Left kidney (tissue), 2 donors: ENCODE data around the gene BLOC1S3. TPM values are rescaled to one million over a fixed set of nuclear protein-coding genes. Genes with fewer than 3 reads are reported as not detected.

ENCODE experiments used
- DNase-seq: peaks from one replicate; pipeline ENCODE4 v3.0.0-alpha.2; 2013
- polyA plus RNA-seq: library from polyadenylated mRNA; unstranded; fragments of 120-200 nt; gene quantifications from one replicate; pipeline ENCODE4 v1.2.1, GENCODE V29; 2013; ENCODE audit not compliant: insufficient read length

Gene BLOC1S3
- polyA plus RNA-seq, 1 donor, result 9.4 TPM

DNA sequence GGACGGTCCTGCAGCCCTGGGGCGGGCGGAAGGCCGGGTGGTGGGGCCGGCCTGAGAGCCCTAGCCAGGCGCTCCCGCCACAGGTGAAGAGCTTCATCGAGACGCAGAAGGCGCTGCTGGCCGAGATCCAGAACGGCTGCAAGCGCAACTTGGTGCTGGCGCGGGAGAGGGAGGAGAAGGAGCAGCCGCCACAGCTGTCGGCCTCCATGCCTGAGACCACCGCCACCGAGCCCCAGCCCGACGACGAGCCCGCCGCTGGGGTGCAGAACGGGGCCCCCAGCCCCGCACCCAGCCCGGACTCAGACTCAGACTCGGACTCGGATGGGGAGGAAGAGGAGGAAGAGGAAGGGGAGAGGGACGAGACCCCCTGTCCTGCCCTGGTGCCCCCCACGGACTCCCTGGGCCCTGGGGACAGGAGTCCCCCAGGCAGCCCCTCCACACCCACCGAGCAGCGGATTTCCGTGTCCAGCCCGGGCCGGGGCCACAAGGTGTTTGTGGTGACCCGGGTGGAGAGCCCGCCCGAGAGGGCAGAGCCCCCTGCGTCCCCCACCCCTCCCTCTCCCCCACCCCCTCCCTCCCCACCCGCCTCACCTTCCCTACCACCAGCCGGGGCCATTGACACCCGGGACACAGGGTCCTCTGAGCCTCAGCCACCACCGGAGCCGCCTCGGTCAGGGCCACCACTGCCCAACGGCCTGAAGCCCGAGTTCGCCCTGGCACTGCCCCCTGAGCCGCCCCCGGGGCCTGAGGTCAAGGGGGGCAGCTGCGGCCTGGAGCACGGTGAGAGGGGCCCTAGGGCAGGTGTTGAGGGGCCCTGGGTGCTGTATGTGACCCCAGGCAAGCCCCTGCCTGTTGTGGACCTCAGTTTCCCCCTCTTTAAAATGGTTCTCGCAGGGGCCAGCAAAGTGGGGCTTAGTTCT, 33.1 kb upstream of the BLOC1S3 start:
- no peak for DNase-seq

DNA sequence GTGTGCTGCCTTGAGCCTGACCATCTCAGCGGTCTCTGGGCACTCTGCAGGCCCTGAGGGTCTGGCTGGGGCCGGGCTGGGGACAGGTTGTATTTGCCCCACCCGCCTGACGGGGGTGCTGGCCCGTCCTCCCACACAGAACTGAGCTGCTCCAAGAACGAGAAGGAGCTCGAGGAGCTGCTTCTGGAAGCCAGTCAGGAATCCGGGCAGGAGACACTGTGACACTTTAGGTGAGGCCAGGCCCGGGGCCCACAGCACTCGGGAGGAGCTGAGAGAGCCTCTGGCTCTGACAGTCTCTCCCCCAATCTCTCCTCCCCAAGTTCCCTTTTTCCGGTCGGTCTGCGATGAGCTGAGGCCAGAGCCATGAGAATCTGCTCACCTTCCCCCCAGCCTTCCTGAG, 32.3 kb upstream of the BLOC1S3 start:
- DNase-seq, result no peak

DNA sequence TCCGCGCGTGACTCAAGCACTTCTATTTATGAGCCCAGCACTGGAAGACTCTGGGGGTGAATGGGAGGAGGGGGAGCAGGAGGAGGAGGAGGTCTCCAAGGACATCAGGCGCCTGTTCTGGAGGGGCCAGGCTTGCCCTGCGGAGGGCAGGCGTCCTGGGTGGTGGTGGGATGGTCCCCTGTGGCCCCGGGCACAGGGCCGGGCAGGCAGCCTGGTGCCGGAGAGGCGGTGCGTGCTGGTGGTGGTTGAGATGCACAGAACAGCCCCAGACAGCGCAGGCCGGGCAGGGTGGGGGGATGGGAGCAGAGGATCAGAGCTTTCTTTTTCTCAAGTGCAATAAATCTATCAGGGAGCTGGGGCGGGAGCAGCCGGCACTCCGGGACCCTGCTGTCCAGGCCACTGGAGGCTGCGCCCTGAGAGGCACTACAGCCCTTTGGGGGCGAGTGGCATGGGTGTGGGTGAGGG, 31.8 kb upstream of the BLOC1S3 start:
- DNase-seq, result no peak

DNA sequence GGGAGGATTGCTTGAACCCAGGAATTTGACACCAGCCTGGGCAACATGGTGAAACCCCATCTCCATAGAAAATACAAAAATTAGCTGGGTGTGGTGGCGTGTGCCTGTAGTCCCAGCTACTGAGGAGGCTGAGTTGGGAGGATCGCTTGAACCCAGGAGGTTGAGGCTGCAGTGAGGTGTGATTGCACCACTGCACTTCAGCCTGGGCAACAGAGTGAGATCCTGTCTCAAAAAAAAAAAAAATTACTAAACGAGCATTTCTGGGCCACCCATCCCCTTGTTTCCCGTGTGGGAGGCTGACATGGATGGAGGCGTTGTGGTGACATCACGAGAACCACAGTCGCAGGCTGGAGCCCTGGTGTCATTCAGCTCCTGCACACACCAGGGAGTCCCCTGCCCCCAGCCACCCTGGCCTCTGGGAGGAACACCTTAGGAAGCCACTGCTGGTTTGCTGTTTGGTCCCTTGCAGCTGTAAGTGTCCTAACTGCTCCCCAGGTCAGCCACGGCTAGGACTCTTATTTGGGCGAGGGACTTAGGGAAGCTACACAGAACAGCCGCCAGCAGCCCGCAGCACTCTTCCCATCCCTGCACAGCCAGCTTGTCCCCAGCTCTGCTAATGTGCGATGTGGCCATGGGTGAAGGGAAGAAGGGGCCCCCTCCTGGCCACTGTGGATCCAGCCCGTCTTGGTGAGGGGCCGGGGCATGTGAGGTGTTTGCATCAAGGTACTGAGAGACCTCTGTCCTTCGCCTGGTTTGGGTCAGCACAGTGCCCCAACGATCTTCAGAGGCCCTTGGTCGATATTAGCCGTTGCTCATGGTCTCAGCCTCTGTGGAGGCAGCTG, 30.5 kb upstream of the BLOC1S3 start:
- DNase-seq, result no peak

DNA sequence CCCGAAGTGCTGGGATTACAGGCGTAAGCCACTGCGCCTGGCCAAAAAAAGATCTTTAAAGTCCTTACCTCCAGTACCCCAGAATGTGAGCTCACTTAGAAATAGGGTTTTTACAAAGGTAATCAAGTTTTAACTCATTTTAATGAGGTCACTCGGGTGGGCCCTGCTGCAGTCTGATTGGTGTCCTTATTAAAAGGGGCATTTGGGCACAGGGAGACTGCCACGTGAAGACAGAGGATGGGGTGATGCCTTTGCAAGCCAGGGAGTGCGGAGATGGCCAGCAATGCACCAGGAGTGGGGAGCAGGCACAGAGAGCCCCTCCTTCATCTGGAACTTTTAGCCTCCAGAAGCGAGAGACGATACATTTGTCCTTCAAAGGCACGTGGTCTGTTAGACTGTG, 29.5 kb upstream of the BLOC1S3 start:
- no peak for DNase-seq

DNA sequence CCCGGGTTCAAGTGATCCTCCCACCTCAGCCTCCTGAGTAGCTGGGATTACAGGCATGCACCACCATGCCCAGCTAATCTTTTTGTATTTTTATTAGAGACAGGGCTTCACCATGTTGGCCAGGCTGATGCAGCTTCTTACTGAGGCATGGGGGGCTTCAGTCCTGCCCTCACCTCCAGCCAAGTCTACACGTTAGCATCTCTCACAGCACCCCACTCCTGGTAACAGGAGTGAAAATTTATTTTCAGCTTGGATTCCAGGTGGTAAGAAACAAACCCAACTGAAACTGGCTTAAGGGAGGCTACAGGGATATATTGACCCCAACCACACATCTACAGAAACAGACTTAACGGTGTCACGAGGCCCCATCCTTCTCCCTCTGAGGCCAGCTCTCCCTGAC, 28.4 kb upstream of the BLOC1S3 start:
- no peak for DNase-seq

DNA sequence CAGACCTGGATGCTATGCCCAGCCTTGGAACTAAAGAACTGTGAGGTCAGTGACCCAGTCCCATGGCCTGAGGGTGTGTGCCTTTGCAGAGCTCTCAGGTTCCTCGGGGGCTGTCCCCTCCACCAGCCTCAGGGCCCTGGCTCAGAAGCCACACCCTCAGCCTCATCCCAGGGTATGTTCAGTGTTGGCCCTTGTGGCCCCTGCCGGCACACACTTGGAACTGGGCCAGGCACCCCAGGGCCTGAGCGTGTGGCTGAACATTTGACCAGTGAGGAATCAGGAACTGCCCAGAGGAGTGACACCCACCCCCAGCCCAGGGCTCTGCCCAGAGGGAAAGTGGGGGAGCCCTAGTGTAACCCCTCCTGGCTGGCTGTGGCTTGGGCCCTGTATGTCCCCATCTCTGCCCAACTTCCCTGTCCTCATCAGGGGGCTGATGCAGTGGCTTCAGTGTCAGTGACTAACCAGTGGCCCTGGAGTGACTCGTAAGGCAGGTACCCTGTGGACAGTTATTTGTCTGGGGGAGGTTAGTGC, 27.8 kb upstream of the BLOC1S3 start:
- no peak for DNase-seq

DNA sequence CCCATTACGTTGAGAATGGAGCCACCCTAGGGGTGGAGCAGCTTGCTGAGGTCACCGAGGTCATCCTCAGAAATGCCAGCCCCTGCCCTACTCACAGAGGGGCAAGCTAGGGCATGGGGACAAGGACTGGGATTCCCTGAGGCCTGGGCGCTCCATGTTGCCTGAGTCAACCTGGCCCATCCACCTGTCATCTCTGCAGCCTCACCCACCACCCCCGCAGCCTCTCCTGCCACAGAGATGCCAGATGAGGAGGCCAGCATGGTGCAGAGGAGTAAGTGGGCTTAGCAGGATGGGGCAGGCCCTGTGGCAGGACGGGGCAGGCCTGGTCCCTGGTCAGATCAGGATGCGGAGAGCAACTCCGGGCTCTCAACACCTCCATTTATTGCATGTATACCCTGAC, 27.3 kb upstream of the BLOC1S3 start:
- DNase-seq, result no peak

DNA sequence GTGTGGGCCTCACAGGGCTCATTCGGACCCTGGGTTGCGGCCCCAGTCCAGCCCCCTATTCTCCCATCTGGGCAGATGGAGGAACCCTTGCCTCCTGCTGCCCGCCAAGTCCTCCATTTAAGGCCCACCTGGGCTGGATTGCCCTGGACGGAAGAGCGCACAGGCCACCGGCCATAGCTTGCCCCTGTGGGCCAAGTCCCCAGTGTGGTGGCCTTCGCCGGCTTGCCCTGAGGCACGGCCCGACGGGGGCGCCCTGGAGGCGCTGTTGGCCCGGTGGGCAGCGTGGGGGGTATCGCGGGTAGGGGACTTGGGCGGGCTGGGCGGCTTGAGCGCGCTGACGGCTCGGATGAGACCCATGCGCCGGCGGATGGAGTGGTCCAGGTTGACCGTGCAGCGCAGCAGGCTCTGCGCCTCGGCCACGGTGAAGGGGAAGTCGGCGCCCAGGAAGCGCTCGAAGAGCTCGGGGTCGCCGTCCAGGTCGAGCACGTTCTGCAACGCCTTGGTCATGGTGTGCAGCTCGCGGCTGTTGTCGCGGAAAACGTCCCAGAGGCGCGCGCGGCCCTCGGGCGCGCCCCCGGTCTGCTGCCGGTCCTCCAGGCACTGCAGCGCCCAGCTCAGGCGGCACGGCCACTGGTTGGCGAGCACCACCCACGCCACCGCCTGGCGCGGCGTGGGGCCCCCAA, 26.6 kb upstream of the BLOC1S3 start:
- DNase-seq, result no peak

DNA sequence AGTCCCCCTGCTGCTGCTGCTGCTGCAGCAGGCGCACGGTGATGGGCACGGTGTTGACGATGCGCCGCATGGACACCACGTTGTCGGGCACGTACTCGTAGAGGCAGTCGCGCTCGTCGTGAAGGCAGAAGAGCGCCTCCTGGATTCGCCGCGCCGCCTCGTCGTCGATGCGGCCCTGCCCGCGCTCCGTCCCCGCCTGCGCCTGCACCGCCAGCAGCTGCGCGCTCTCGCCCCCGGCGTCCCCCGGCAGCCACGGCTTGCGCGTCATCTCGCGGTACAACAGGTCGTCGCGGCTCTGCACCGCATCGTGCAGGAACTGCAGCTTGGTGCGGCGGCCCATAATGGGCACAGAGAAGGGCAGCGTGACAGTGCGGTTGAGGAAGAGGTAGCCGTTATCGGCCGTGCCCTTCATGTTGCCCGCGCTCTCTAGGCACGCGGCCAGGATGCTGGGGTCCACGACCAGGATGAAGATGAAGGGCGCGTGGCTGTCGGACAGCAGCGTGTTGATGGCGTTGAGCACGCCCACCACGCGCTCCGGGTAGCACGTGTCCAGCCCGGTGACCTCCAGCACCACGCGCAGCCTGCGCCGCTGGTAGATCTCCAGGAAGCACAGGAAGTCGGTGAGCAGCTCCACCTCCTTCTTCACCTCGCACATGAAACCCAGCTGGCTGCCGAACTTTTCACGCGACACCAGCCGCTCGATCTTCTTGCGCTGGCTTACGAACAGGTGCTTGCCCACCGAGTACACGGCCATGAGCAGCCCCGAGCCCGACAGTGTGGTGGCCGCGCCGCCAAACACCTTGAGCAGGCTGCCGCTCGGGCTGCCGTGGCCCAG, 25.9 kb upstream of the BLOC1S3 start:
- DNase-seq, result no peak

DNA sequence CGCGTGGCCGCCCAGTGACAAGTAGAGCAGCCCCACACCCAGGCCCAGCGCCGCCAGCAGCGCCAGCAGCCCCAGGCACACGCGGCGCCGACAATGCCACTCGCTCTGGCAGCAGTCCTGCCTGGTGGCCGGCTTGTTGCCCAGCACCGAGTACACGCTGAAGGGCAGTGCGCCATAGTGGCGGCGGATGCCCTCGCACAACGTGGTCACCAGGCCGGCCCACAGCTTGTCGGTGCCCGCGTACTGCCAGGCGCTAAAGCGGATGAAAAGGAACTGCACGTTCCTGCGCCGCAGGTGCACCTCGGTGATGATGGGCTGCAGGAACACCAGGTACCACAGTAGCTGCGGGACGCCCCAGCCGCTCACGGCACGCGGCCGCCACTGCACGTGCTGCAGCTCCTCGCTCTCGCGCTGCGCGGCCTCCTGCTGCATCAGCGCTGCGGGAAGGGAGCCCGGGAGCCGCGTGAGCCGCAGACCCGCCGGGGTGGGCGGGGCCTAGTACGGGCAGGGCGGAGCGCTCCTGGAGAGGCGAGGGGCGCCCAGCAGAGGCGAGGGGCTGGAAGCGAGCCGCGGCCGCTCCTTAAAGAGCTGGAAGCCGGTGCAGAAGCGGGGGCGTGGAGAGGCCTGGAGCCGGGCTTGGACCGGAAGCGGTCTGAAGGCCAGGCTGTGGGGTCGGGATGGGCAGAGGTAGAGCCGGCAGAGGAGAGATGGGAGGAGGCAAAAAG, 25.1 kb upstream of the BLOC1S3 start:
- no peak for DNase-seq

DNA sequence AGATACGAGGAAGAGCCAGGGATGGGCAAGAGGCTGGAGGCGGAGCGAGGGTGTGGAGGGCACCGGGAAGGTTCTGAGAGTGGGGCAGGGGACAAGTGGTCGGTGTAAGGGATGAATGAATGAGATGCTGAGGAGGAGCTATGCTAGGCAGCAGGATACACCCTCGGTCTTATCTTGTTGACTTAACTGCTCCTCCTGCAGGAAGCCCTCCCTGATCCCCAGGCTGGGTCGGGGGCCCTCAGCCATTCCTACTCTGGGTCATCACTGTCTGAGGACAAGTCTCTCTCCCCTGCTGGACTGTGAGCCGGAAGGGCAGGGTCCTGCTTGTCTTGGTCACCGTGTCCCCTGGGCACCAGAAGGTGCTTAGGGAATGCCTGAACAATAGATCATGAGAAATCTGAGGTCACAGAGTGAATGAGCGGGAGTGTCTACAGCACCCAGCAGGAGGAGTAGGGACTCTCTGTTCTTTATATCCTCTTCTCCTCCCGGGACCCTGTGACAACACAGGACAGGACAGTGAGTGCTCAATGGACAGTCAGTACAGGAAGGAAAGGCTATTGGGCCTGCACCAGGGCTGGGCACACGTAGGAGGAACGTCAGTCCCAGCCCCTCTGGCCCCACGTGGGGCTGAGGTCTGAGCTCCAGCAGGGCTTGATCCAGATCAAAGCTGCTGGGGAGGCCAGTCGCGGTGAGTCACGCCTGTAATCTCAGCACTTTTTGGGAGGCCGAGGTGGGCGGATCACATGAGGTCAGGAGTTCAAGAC, 24.3 kb upstream of the BLOC1S3 start:
- DNase-seq, result no peak

DNA sequence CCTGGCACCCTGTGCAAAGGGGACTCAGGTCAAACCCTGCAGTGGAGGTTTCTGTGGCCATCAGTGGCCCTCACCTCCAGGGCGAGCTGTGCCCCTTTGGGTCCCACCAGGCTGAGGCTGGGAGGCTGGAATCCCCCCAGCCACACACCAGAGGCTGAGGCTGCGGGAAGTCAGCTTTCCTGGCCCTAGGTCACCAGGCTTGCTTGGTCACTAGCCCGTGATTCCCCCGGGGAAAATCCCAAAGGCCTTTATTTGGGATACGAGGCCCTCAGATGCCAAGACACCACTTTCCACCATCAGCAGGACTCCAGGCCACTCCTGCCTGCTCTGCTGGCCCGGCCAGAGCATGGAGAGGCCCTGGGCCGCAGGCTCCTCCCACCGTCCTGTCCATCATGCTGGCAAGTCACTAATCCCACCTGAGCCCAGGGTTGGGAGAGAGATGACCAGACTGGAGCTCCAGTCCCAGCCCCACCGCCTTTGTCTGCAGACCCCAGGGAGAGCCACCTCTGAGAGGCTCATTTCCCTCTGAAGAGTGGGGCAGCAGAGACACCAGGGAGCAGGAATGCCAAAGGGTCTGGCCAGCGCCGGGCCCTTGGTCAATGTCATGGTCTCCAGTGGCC, 22.5 kb upstream of the BLOC1S3 start:
- no peak for DNase-seq

DNA sequence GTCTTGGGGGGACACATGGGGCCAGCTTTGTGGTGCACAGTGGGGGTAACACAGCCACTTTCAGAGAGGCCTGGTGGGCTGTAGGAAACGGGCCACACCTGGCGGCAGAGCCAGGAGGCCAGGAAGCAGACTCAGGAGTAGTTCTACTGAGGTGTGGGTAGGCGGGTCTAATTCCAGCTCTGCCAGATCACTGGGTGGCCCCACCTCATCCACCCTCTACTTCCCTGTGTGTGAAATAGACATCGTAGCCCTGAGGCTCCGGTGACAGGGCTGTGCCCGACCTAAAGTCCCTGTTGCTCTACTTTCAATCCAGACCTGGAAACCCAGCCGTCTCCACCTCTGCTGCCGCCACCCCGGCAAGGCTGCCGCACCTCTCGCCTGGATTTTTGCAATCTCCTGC, 21.8 kb upstream of the BLOC1S3 start:
- DNase-seq, result no peak

DNA sequence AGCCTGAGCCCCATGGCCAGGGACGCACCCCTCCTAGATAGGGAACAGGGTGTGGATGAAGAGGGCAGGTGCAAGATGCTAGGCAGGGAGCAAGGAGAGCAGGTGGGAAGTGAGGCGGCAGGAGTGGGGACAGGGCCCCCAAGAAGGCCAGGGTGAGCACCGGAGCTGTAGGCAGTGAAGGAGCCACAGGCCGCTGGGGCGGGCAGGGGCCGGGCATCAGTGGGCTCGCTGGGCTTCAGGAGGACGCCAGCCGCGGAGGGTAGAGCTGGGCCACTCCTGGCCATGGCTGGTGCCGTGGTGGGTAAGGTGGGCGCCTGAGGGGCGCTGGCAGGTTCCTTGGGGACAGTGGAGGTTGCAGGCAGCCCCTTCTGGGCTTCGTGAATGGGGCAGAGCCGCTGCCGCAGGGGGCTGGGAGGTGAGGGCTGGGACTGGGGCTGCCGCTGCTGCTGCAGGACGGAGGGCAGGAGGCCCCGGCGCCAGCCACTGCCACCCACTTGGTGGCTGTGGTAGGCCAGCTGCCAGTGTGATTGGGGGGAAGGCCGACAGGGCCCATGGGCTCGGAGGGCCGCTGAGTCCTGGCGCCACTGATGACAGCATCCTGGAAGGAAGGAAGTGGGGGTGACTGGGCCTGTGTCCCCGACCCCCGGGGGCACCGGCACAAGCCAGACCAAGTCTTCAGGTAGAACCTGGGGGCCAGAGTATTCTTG, 19.9 kb upstream of the BLOC1S3 start:
- DNase-seq, result no peak

DNA sequence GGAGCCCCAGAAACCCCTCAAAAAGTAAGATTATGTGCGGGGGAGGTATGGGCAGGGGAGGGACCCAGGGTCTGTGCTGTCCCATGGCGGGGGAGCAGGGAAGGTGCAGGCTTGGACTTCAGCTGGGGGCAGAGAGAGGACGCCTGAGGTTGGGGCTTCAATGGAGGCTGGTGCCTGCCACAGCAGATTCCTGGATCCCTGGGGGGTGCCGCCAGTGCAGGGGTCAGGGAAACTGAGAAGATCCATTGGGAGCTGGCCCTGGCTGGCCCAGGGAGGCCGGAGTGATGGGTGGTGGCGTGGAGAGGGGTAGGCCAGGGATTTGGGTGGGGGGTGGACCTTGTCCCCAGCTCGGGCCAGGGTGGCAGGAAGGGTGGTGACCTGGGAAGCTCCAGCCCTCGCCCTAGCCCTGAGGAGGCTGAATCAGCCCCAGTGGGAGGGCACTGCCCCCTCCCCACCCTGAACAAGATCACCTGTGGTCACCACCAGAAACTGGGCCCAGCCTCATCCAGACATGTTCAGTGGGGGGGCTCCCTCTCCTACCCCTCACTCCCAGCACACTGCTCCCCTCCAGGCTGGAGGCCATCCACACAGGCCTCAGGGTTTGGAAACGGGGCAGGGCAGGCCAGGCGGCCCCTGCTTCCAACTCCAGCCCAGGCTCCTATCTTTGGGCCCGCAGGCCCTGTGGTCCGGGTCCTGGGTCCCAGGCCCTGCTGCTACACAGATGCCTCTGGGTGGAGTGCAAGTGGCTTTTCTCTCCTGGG, 19.2 kb upstream of the BLOC1S3 start:
- no peak for DNase-seq

DNA sequence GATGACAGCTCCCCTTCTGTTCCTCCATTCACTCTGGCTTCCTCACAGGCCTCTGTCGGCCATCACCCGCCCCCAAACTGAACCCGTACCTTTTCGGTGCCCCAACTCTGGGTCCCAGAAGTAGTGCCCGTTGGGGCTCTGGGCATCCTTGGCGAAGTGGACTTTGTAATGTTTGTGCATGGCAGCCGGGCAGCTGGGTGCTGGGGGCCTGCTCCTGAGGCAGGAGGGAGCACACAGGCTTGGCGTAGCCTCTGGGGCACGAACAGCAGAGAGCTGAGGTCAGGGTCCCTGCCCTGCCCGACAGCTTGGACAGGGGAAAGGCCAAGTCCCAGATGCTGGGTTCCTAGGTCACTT, 18.6 kb upstream of the BLOC1S3 start:
- no peak for DNase-seq
